ENCODE measurements around the gene IGF2R. TPM values are rescaled to one million over a fixed set of nuclear protein-coding genes. Genes with fewer than 3 reads are reported as not detected.

IGF2R gene
- polyA plus RNA-seq, 1 donor (not counting 4 experiments of a cell fraction or from before 2014, with no cell fraction given), result 40.9 TPM

DNA sequence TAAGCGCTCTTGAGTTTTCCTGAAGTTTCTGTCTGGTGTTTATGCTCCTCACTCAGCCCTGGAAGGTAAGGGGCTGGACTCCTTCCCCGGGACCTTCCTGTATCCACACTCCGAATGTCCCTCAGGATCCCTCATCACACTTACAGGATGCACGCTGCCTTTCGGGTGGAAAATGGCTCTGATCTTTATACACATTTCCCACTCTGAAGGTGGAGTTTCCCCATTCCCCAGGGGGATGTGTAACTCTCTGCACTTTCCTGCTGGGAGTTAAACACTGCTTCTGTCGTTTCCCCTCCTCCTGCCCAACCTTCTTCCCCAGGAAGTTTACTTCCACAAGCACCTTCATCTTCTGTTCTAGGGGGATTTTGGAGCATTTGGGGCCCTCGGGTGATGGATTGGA is 17.1 kb upstream of the IGF2R start:
- Histone ChIP-seq H4K20me1 (ENCODE audit: control insufficient read depth, extremely low read depth, insufficient read depth, low read length) (no peaks in the 10 kb centered on the region), H3K9ac (ENCODE audit: control insufficient read depth, extremely low read depth, insufficient read depth, low read length) (no peak overlapping the region), H3K9me1 (ENCODE audit: control insufficient read depth, extremely low read depth, insufficient read depth, low read length) (no peaks in the 10 kb centered on the region), H3K27me3 (ENCODE audit: control insufficient read depth, extremely low read depth, insufficient read depth, low read length) (no peaks in the 10 kb centered on the region), H3K4me2 (ENCODE audit: control insufficient read depth, extremely low read depth, insufficient read depth, low read depth, low read length) (no peak overlapping the region), H3K4me3 (ENCODE audit: control insufficient read depth in 2 of 3, extremely low read depth in 1 of 3, insufficient read depth in 2 of 3, low read depth in 1 of 3, low read length in 3 of 3) (no peak overlapping the region), H3K27ac (ENCODE audit: control insufficient read depth, insufficient read depth, low read length) (no peak overlapping the region), H3K9me3 (ENCODE audit: control insufficient read depth, low read depth, low read length) (no peaks in the 10 kb centered on the region), H3K4me1 (ENCODE audit: control insufficient read depth, extremely low read depth, insufficient read depth, low read length) (no peaks in the 10 kb centered on the region), H3K36me3 (ENCODE audit: control insufficient read depth in 2 of 2, extremely low read depth in 1 of 2, insufficient read depth in 2 of 2, low read length in 2 of 2) (no peaks in the 10 kb centered on the region), H2AFZ (ENCODE audit: control insufficient read depth, low read length) (no peak overlapping the region), H3K79me2 (ENCODE audit: control insufficient read depth, insufficient read depth, low read length) (no peaks in the 10 kb centered on the region)
- TF ChIP-seq, protein P1, sequence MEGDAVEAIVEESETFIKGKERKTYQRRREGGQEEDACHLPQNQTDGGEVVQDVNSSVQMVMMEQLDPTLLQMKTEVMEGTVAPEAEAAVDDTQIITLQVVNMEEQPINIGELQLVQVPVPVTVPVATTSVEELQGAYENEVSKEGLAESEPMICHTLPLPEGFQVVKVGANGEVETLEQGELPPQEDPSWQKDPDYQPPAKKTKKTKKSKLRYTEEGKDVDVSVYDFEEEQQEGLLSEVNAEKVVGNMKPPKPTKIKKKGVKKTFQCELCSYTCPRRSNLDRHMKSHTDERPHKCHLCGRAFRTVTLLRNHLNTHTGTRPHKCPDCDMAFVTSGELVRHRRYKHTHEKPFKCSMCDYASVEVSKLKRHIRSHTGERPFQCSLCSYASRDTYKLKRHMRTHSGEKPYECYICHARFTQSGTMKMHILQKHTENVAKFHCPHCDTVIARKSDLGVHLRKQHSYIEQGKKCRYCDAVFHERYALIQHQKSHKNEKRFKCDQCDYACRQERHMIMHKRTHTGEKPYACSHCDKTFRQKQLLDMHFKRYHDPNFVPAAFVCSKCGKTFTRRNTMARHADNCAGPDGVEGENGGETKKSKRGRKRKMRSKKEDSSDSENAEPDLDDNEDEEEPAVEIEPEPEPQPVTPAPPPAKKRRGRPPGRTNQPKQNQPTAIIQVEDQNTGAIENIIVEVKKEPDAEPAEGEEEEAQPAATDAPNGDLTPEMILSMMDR (optimal IDR thresholded peaks at IDR 0.05 in 1 of 3, IDR thresholded peaks at IDR 0.05 in 1 of 3, conservative IDR thresholded peaks at IDR 0.05 in 1 of 3; ENCODE audit: extremely low read depth in 1 of 3, insufficient read depth in 2 of 3, low read length in 3 of 3), result no peak
- TF ChIP-seq EZH2 (IDR thresholded peaks at IDR 0.05; ENCODE audit: low read length), result no peak
- no peak for FAIRE-seq
- dilution Hi-C loops (cut with MboI; ENCODE audit: extremely low pct_ligation_motif_present, low sequenced_read_pairs), result no loop called here
- no peak for DNase-seq (ENCODE audit: low read depth, low spot score)

- H3K4me2 ChIP-seq (ENCODE audit: control insufficient read depth, extremely low read depth, insufficient read depth, low read depth, low read length), result no peak overlapping the region
- no peak overlapping the region for H2AFZ ChIP-seq (ENCODE audit: control insufficient read depth, low read length)
- H3K9me3 ChIP-seq (ENCODE audit: control insufficient read depth, low read depth, low read length), result no peaks in the 10 kb centered on the region
- H3K9me1 ChIP-seq (ENCODE audit: control insufficient read depth, extremely low read depth, insufficient read depth, low read length), result no peaks in the 10 kb centered on the region
- no peak overlapping the region for H3K27ac ChIP-seq (ENCODE audit: control insufficient read depth, insufficient read depth, low read length)
- DNase-seq (ENCODE audit: low read depth, low spot score) (no peak), FAIRE-seq (no peak)
- H3K79me2 ChIP-seq (ENCODE audit: control insufficient read depth, insufficient read depth, low read length), result no peaks in the 10 kb centered on the region
- H3K36me3 ChIP-seq (ENCODE audit: control insufficient read depth in 2 of 2, extremely low read depth in 1 of 2, insufficient read depth in 2 of 2, low read length in 2 of 2), result no peaks in the 10 kb centered on the region
- no peak overlapping the region for H3K4me3 ChIP-seq (ENCODE audit: control insufficient read depth in 2 of 3, extremely low read depth in 1 of 3, insufficient read depth in 2 of 3, low read depth in 1 of 3, low read length in 3 of 3)
- dilution Hi-C loops (cut with MboI; ENCODE audit: extremely low pct_ligation_motif_present, low sequenced_read_pairs), result no loop called here
- no peaks in the 10 kb centered on the region for H4K20me1 ChIP-seq (ENCODE audit: control insufficient read depth, extremely low read depth, insufficient read depth, low read length)
- H3K9ac ChIP-seq (ENCODE audit: control insufficient read depth, extremely low read depth, insufficient read depth, low read length), result no peak overlapping the region
- no peaks in the 10 kb centered on the region for H3K27me3 ChIP-seq (ENCODE audit: control insufficient read depth, extremely low read depth, insufficient read depth, low read length)
- no peaks in the 10 kb centered on the region for H3K4me1 ChIP-seq (ENCODE audit: control insufficient read depth, extremely low read depth, insufficient read depth, low read length)
- TF ChIP-seq, protein P1 (optimal IDR thresholded peaks at IDR 0.05 in 1 of 3, IDR thresholded peaks at IDR 0.05 in 1 of 3, conservative IDR thresholded peaks at IDR 0.05 in 1 of 3; ENCODE audit: extremely low read depth in 1 of 3, insufficient read depth in 2 of 3, low read length in 3 of 3), result no peak
- no peak for TF ChIP-seq EZH2 (IDR thresholded peaks at IDR 0.05; ENCODE audit: low read length)
Observed at GRCh38 chr6:159952289-159953005, 16.4 kb upstream of the IGF2R start.

Measured in keratinocyte (primary cell).